K562 (cell line): ENCODE data around the gene MYRIP. TPM values are rescaled to one million over a fixed set of nuclear protein-coding genes. Genes with fewer than 3 reads are reported as not detected.
A peak's percentile ranks its signal among the peaks of the same experiment; 100 is the strongest.

ENCODE experiments used
- ATAC-seq: fragments of 200-7000 bp; cut with Tn5 transposase; 3 replicates; pipeline ENCODE4 v1.9.1; 2020; ENCODE audit warnings: moderate library complexity
- BruUV-seq: library from RNA; stranded (reverse); fragments of 400-500 nt; replicated peaks from 2 replicates; lab custom pipeline; 2021; lab: Mats Ljungman, UMichigan
- CTCF ChIA-PET: fragments of 300-600 bp; formaldehyde crosslinking; extraction: SDS; loops from one replicate; lab custom pipeline; 2021; ENCODE audit warnings: low intra/inter-chr PET ratio; lab: Yijun Ruan, JAX
- POLR2A ChIA-PET: fragments of 300-600, 350-650 bp; sonication (Branson Sonifier 250); formaldehyde crosslinking; extraction: SDS; loops from one replicate; lab custom pipeline; 2021; ENCODE audit warnings: antibody characterized with exemption, inconsistent platforms; lab: Yijun Ruan, JAX
- DNase-seq, 4 experiments: peaks; one replicate each; pipeline versions ENCODE4 v3.0.0 to v3.0.0-alpha.2; 2011 to 2018; ENCODE audit warnings: low spot score in 3 of 4, mixed read lengths in 3 of 4; ENCODE audit errors: extremely low read depth in 1 of 4
- FAIRE-seq: peaks from 2 replicates; lab custom pipeline; 2011; peaks lifted over from hg19 to GRCh38; lab: Jason Lieb, UNC
- H2AFZ ChIP-seq: 2 replicates; pipeline ENCODE4 v1.6.0; 2011; ENCODE audit warnings: low read depth, low read length, control low read depth, inconsistent platforms
- H3K27ac ChIP-seq: fragments of 200-600 bp; 3 replicates; pipeline ENCODE4 v1.8.0; 2011; ENCODE audit warnings: low read depth, mild to moderate bottlenecking, control low read depth, inconsistent platforms, low read length, moderate library complexity, mixed read lengths; ENCODE audit errors: extremely low read depth
- H3K27me3 ChIP-seq, 2 experiments: fragments of 300-600 bp in 1 of 2; 2 replicates in 1 of 2; 3 replicates in 1 of 2; pipeline versions ENCODE4 v1.6.0 to v1.8.0; 2011; ENCODE audit warnings: inconsistent platforms in 2 of 2, low read length in 2 of 2, mild to moderate bottlenecking in 1 of 2, mixed read lengths in 1 of 2, moderate library complexity in 1 of 2; ENCODE audit not compliant: control insufficient read depth in 2 of 2, insufficient read depth in 2 of 2
- H3K36me3 ChIP-seq: fragments of 300-600 bp; 3 replicates; pipeline ENCODE4 v1.8.0; 2011; ENCODE audit warnings: mild to moderate bottlenecking, low read length, inconsistent platforms; ENCODE audit not compliant: control insufficient read depth, insufficient read depth
- H3K4me1 ChIP-seq, 2 experiments: fragments of 200-600 bp in 1 of 2; replicated peaks in 1 of 2; 2 replicates in 1 of 2; 3 replicates in 1 of 2; pipeline versions ENCODE4 v1.5.1 to v1.8.0; 2011; ENCODE audit warnings: inconsistent platforms in 2 of 2, low read length in 2 of 2, mild to moderate bottlenecking in 1 of 2, mixed read lengths in 1 of 2, moderate library complexity in 1 of 2; ENCODE audit not compliant: control insufficient read depth in 2 of 2, insufficient read depth in 2 of 2
- H3K4me2 ChIP-seq: 2 replicates; pipeline ENCODE4 v1.6.1; 2011; ENCODE audit warnings: low read length, control low read depth, inconsistent platforms, mixed read lengths; ENCODE audit not compliant: insufficient read depth
- H3K4me3 ChIP-seq: fragments of 200-600 bp; sonication (generic), shearing (Covaris generic); 2 replicates; pipeline ENCODE4 v1.5.1; 2016; ENCODE audit warnings: control low read depth, inconsistent platforms
- H3K79me2 ChIP-seq: fragments of 200-600 bp; 3 replicates; pipeline ENCODE4 v1.8.0; 2011; ENCODE audit warnings: low read length, inconsistent platforms; ENCODE audit not compliant: control insufficient read depth, insufficient read depth
- H3K9ac ChIP-seq, 2 experiments: 2 replicates each; pipeline versions ENCODE4 v1.6.0 to v1.6.1; 2011; ENCODE audit warnings: low read depth in 2 of 2, low read length in 2 of 2, control low read depth in 1 of 2, inconsistent platforms in 1 of 2, mild to moderate bottlenecking in 1 of 2, mixed read lengths in 1 of 2; ENCODE audit not compliant: insufficient read depth in 1 of 2
- H3K9me1 ChIP-seq: one replicate; pipeline ENCODE4 v1.6.0; 2011; ENCODE audit warnings: inconsistent platforms, mild to moderate bottlenecking, low read length, moderate library complexity; ENCODE audit not compliant: control insufficient read depth, insufficient read depth
- H3K9me3 ChIP-seq: replicated peaks from 2 replicates; pipeline ENCODE4 v1.5.1; 2011; ENCODE audit warnings: low read depth, low read length, inconsistent platforms; ENCODE audit not compliant: control insufficient read depth, insufficient read depth
- H4K20me1 ChIP-seq: replicated peaks from 2 replicates; pipeline ENCODE4 v1.6.1; 2011; ENCODE audit warnings: low read length, inconsistent platforms, mixed read lengths; ENCODE audit not compliant: control insufficient read depth, insufficient read depth
- HNRNPL ChIP-seq: fragments of 200-400 bp; formaldehyde crosslinking; IDR thresholded peaks from 2 replicates; pipeline ENCODE4 v1.6.1; 2017; ENCODE audit warnings: low read depth, mild to moderate bottlenecking, low read length
- MTA3 ChIP-seq: fragments of 450-650 bp; formaldehyde crosslinking; IDR thresholded peaks from 2 replicates; pipeline ENCODE4 v1.6.1; 2017; ENCODE audit warnings: mild to moderate bottlenecking, borderline replicate concordance
- WGBS: fragments of 100-300 bp; shearing (Covaris generic); methylation state at CpG from one replicate; pipeline ENCODE4 v1.1.6; 2016; ENCODE audit warnings: low coverage, mixed read lengths; ENCODE audit not compliant: insufficient coverage; ENCODE audit errors: missing lambda C conversion rate; 5-methylcytosine and 5-hydroxymethylcytosine counted together
- in situ Hi-C: fragments of 300-500 bp; cut with MboI; formaldehyde crosslinking; loops from 4 replicates; pipeline ENCODE4 v1.15.0; 2018; ENCODE audit warnings: inconsistent platforms, mixed read lengths
- intact Hi-C: fragments of 100-400 bp; cut with micrococcal nuclease; formaldehyde crosslinking; loops from 2 replicates; pipeline ENCODE4 v1.14.2; 2022
- polyA plus RNA-seq, 8 experiments: library from polyadenylated mRNA; depleted of rRNA in 4 of 8; stranded (reverse) in 5 of 8; unstranded in 3 of 8; fragments of >200 nt; fragmentation: Nextera tagmentation in 2 of 8; fragmentation: Illumina TruSeq in 1 of 8; extraction: Ambion mirVana in 2 of 8; extraction: Trizol in 1 of 8; gene quantifications; 2 replicates each; pipeline versions ENCODE4 v1.2.1 to v1.2.3, GENCODE V29; 2011 to 2014; ENCODE audit warnings: inconsistent platforms in 1 of 8, missing spikeins in 1 of 8
- total RNA-seq, 7 experiments: library from RNA; depleted of rRNA in 6 of 7; stranded (reverse); fragments of >200 nt in 6 of 7; fragmentation: Illumina TruSeq in 2 of 7; extraction: Trizol in 2 of 7; gene quantifications; 2 replicates each; pipeline versions ENCODE4 v1.2.1 to v1.2.3, GENCODE V29; 2011 to 2021; ENCODE audit warnings: low replicate concordance in 1 of 7
- TF ChIP-seq, protein P1 (sequence below), 2 experiments: fragments of 450-650 bp; IDR thresholded peaks; 2 replicates each; pipeline ENCODE4 v1.6.1; 2018; ENCODE audit warnings: mild to moderate bottlenecking in 2 of 2, low read depth in 1 of 2; ENCODE audit not compliant: partially characterized antibody in 2 of 2
- TF ChIP-seq, protein P2 (sequence below): fragments of 200-800 bp; sonication (Bioruptor generic); IDR thresholded peaks from 2 replicates; pipeline ENCODE4 v1.6.1; 2017; ENCODE audit warnings: missing genetic modification characterization, missing compliant biosample characterization

Gene MYRIP
- total and polyA plus RNA-seq, 9 of the 15 experiments (the other 6 are each of a cell fraction or from before 2014, with no cell fraction given), result 0.03 to 0.12 TPM; not detected in 7

DNA sequence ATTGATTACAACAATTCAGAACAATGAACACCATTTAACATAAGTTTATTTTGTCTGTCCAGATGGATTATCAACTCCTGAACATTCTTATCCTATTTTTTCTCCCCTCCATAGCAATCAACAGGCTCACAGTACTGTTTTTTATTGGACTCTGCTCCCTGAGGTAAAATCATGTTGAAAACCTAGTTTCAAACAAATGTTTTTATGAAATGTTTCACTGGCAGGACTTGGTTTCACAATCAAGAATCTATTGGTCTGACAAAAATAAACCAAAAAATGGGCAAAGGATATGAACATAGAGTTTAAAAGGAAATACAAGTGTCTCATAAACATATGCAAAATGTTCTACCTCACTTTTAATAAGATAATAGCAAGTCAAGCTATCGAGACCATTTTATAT lies 2.6 kb upstream of the MYRIP start (continued):
- TF ChIP-seq, protein P1, sequence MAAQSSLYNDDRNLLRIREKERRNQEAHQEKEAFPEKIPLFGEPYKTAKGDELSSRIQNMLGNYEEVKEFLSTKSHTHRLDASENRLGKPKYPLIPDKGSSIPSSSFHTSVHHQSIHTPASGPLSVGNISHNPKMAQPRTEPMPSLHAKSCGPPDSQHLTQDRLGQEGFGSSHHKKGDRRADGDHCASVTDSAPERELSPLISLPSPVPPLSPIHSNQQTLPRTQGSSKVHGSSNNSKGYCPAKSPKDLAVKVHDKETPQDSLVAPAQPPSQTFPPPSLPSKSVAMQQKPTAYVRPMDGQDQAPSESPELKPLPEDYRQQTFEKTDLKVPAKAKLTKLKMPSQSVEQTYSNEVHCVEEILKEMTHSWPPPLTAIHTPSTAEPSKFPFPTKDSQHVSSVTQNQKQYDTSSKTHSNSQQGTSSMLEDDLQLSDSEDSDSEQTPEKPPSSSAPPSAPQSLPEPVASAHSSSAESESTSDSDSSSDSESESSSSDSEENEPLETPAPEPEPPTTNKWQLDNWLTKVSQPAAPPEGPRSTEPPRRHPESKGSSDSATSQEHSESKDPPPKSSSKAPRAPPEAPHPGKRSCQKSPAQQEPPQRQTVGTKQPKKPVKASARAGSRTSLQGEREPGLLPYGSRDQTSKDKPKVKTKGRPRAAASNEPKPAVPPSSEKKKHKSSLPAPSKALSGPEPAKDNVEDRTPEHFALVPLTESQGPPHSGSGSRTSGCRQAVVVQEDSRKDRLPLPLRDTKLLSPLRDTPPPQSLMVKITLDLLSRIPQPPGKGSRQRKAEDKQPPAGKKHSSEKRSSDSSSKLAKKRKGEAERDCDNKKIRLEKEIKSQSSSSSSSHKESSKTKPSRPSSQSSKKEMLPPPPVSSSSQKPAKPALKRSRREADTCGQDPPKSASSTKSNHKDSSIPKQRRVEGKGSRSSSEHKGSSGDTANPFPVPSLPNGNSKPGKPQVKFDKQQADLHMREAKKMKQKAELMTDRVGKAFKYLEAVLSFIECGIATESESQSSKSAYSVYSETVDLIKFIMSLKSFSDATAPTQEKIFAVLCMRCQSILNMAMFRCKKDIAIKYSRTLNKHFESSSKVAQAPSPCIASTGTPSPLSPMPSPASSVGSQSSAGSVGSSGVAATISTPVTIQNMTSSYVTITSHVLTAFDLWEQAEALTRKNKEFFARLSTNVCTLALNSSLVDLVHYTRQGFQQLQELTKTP (IDR thresholded peaks at IDR 0.05; ENCODE audit: low read depth in 1 of 2, partially characterized antibody in 2 of 2), result no peak
- TF ChIP-seq HNRNPL, result no peak

DNA sequence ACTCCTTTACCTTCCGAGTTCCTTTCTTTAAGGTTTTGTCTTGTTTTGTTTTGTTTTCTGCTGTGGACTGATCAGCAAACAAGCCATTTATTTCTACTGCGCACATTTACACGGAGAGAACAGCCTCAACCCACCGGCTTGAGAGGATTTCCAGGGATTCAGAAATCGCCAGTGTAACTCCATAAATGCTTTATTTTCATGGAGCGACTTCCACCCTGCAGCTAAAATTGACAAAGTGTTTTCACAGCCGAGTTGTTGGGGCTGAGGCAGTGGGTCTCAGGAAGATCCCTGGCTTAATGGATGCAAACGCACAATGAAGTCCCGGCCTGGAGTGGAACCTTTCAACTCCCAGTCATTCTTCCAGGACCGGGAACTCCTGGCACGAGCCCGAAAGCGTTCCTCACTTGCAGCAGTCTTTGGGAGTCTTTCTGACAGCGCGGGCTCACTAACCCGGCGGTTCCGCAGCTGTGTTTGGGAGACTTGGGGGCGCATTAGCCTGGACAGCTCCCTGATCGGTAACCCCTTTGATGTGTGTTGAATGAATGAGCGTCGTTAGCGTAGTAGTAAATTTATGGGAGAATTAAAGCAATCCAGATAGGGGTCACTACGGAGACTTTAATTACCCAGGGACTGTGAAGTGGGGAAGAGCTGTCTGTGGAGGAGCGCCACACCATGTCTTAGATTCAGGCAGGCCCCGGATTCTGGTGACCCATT lies 785 bp upstream of the MYRIP start:
- BruUV-seq, result no TSS peak
- ATAC-seq (no peak; the same call in 2 of the 3 replicates), DNase-seq (peak in 1 of 4 experiments; percentile 3), FAIRE-seq (no peak)
- peak overlapping the region; percentile 75 for H2AFZ ChIP-seq
- no peak overlapping the region for H3K27ac ChIP-seq
- TF ChIP-seq, protein P2, sequence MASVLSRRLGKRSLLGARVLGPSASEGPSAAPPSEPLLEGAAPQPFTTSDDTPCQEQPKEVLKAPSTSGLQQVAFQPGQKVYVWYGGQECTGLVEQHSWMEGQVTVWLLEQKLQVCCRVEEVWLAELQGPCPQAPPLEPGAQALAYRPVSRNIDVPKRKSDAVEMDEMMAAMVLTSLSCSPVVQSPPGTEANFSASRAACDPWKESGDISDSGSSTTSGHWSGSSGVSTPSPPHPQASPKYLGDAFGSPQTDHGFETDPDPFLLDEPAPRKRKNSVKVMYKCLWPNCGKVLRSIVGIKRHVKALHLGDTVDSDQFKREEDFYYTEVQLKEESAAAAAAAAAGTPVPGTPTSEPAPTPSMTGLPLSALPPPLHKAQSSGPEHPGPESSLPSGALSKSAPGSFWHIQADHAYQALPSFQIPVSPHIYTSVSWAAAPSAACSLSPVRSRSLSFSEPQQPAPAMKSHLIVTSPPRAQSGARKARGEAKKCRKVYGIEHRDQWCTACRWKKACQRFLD (CRISPR knock-in tag), result 0 out of 2 replicates have a peak, but pooled peaks have one; percentile 7
- TF ChIP-seq MTA3, result no peak
- H3K9ac ChIP-seq, result peak overlapping the region in 1 of 2 experiments; percentile 59; a peak in 1 of 4 replicates
- no peaks in the 10 kb centered on the region for H3K9me3 ChIP-seq
- no peaks in the 10 kb centered on the region for H3K79me2 ChIP-seq
- no peaks in the 10 kb centered on the region for H3K36me3 ChIP-seq
- H3K4me3 ChIP-seq, result peak overlapping the region; percentile 26; the same call in 1 of the 2 replicates
- intact Hi-C loops (no loop called here), in situ Hi-C loops (no loop called here)
- H3K4me1 ChIP-seq, result peaks cover 0 to 15% of the 10 kb centered on the region in 2 experiments; a peak in 2 of 5 replicates
- CTCF ChIA-PET, result interaction anchor here (0.6 kb wide), 1 partner anchor 182 kb away, joined by 3 read pairs; no protein-coding TSS in a partner anchor
- 0 out of 2 replicates have a peak, but pooled peaks cover 3% of the 10 kb centered on the region for H4K20me1 ChIP-seq
- H3K9me1 ChIP-seq, result no peaks in the 10 kb centered on the region
- WGBS, result 44% methylated on average over 26 of the region's 26 CpGs
- H3K27me3 ChIP-seq, result peaks cover 2 to 29% of the 10 kb centered on the region in 2 experiments; a peak in 3 of 5 replicates
- H3K4me2 ChIP-seq, result peak overlapping the region; percentile 38
- POLR2A ChIA-PET, result no interaction called here
